GM23248 (cell line): Measurements from ENCODE around the gene CD300A.

Experiments used
- EZH2 ChIP-seq: fragments of 200-600 bp; sonication (generic); IDR thresholded peaks from 2 replicates; pipeline ENCODE4 v1.6.1; 2018; ENCODE audit warnings: antibody characterized with exemption, mild to moderate bottlenecking; ENCODE audit not compliant: insufficient read depth, poor library complexity, severe bottlenecking
- EZH2phosphoT487 ChIP-seq: fragments of 200-600 bp; sonication (generic); IDR thresholded peaks from 2 replicates; pipeline ENCODE4 v1.6.1; 2018; ENCODE audit warnings: antibody characterized with exemption, moderate library complexity, mild to moderate bottlenecking, low read depth; ENCODE audit not compliant: insufficient read depth

DNA sequence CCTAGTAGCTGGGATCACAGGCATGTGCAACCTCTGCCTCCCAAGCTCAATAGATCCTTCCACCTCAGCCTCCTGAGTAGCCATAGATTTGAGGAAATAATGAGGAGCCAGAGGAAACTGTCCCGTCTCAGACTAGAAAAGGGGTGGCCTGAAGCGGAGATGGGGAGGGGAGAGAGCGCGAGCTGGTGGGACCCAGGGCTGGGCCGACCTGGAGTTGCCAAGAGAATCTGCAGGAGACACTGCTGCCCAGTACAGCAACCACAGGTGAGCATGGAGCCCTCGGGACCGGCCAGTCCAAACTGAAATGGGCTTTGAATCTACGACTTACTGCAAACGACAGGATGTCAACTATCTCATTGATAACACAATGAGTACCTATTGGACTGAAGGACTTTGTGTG lies 24.3 kb downstream of the CD300A start:
- TF ChIP-seq EZH2: no peak
- no peak for TF ChIP-seq EZH2phosphoT487
